ENCODE data around the gene RTN4RL1. TPM values are rescaled to one million over a fixed set of nuclear protein-coding genes. Genes with fewer than 3 reads are reported as not detected.

The RTN4RL1 gene
- total RNA-seq, 1 experiment from 2014 or later = 0.22 TPM

GRCh38 chr17:1898872-1899271 lies 126.3 kb downstream of the RTN4RL1 start:
- Histone ChIP-seq H3K4me1 (ENCODE audit: insufficient read depth, low read length) (no peaks in the 10 kb centered on the region), H3K27ac (ENCODE audit: insufficient read length, low read depth, low read length) (no peak overlapping the region), H2BK5ac (ENCODE audit: insufficient read length, low read length) (no peak overlapping the region), H3K79me2 (ENCODE audit: insufficient read depth, low read length) (no peaks in the 10 kb centered on the region), H3K56ac (ENCODE audit: insufficient read length, low read depth, low read length) (no peak overlapping the region), H2BK20ac (ENCODE audit: low read depth, low read length, poor library complexity, severe bottlenecking) (no peak overlapping the region), H3K9me3 (ENCODE audit: control insufficient read depth, low read depth, low read length) (no peaks in the 10 kb centered on the region), H3K27me3 (ENCODE audit: insufficient read depth, low read length) (peaks cover 4% of the 10 kb centered on the region; the same call in 1 of the 2 replicates), H4K91ac (ENCODE audit: insufficient read length, low read depth, low read length) (no peak overlapping the region), H3K14ac (ENCODE audit: insufficient read depth, low read length) (no peak overlapping the region), H3K23ac (ENCODE audit: insufficient read length, low read depth, low read length) (no peak overlapping the region), H3K79me1 (ENCODE audit: insufficient read depth, low read depth, low read length, poor library complexity, severe bottlenecking) (no peaks in the 10 kb centered on the region), H3K9ac (ENCODE audit: extremely low read depth, insufficient read length, low read length) (no peak overlapping the region), H3K23me2 (ENCODE audit: insufficient read length, low read depth, low read length, poor library complexity, severe bottlenecking) (no peaks in the 10 kb centered on the region), H3K18ac (ENCODE audit: insufficient read length, low read depth, low read length) (no peak overlapping the region), H4K5ac (ENCODE audit: insufficient read length, low read depth, low read length) (no peak overlapping the region), H4K8ac (replicated peaks; ENCODE audit: insufficient read length, low read depth, low read length) (no peak overlapping the region), H2BK120ac (ENCODE audit: low read depth, low read length, poor library complexity, severe bottlenecking) (no peak overlapping the region), H4K20me1 (ENCODE audit: control insufficient read depth, insufficient read depth, insufficient read length) (no peaks in the 10 kb centered on the region), H3K4me2 (ENCODE audit: insufficient read depth, insufficient read length, low read length) (no peak overlapping the region), H2BK12ac (ENCODE audit: insufficient read length, low read depth, low read length) (no peak overlapping the region), H3K4ac (ENCODE audit: low read depth, low read length) (no peak overlapping the region), H3T11ph (ENCODE audit: low read length) (no peak overlapping the region), H2AFZ (ENCODE audit: low read length) (no peak overlapping the region), H2BK15ac (ENCODE audit: low read depth, low read length) (no peak overlapping the region), H2AK5ac (ENCODE audit: insufficient read length, low read length) (no peak overlapping the region)
- Mint-ChIP-seq H3K4me1 (no peaks in the 10 kb centered on the region), H3K27me3 (ENCODE audit: low read depth) (peaks cover 18% of the 10 kb centered on the region), H3K27ac (peak overlapping the region in 1 of 3 experiments; percentile 53; a peak in 1 of 7 replicates), H3K9me3 (no peaks in the 10 kb centered on the region), H3K4me3 (no peak overlapping the region), H3K36me3 (ENCODE audit: insufficient read depth in 1 of 3, low read depth in 3 of 3) (peaks cover 19 to 54% (median 45%) of the 10 kb centered on the region in 3 experiments)
- WGBS (ENCODE audit: extremely low coverage, insufficient read length, low lambda C conversion rate) = no CpG with 5 or more reads among the region's 12 CpGs
- no peak for TF ChIP-seq CTCF (conservative IDR thresholded peaks at IDR 0.05)
- no peak for DNase-seq

All from H9 (cell line).